ENCODE data around the gene ITSN2.
"Not testable (repeated sequence)": the region's sequence is repeated elsewhere in the genome, so short reads cannot be mapped to it uniquely, and the experiment has no call there.

ITSN2 gene

DNA sequence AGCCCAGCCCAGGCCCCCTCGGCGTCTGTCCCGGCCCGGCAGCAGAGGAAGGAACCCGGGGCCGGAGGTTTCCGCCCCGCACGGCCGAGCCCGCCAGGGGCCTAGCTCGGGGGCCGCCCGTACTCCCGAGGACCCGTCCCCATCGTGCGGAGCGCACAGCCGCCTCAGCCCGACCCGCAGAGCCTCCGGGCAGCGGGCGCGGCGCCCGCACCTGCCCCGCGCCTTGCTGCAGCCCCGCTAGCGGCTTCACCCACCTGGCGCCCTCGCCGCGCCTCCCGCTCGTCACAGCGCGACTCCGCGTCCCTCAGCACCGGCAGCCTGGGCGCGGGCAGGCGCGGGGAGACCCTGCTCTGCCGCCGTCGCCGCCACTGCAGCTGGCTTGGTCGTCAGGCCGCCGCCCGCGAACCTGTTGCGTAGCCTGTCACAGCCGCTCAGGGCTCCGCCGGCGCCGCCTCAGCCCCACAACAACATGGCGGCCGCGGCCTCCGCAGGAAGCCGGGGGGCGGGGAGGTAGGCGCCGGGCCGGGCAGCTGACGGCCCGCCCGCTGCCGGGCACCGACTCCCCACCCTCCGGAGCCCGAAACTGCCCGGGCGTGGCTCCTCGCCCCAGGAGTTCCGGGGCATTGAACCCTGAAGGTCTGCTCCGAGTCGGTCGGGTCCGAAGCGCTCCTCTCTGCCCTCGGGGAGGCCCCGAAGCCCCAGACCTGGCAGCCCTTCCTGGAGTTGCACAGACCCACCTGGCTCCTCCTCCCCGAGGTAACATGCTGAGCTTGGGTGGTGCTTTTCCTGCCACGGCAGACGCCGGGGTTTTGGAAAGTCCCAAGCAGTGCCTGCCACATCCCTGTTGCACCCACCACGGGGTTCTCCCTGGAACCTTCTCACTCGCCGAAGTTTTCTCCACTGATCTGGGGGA lies at the start of gene ITSN2:
Gene ITSN2, minus strand, starts transcription at position 487 of the 913 bp plus-strand sequence. CDS start 32,454 bp downstream, outside the sequence.
- DNase-seq (ENCODE audit: low spot score) = peak; percentile 94

DNA sequence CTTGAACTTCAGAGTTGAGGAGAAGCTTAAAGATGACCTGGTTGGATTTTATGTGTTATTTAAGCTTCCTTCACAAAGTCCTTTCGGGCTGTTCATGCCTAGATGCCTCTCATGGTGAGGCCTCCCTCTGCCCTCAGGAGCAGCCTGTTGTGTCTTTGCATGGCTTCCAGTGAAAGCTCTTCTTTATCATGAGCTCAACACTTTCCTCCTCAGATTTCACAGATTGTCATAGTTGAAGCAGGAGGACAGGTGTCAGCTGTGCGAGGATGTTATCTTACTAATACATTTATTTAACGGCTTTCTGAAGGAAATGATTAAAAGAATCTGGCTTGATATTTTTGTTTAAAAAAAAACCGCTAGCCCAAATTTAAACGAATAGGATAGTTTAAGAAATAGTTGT lies 48.8 kb upstream of the ITSN2 start:
- DNase-seq (ENCODE audit: low spot score) = no peak

DNA sequence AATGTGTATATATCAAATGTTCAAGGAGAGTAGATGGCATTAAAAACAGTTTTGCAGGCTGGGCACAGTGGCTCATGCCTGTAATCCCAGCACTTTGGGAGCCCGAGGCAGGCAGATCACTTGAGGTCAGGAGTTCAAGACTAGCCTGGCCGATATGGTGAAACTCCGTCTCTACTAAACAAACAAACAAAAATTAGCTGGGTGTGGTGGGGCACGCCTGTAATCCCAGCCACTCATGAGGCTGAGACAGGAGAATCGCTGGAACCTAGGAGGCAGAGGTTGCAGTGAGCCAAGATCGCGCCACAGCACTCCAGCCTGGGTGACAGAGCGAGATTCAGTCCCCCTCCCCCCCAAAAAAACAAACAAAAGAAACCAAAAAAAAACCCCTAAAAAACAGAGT lies 48.4 kb upstream of the ITSN2 start:
- not testable (repeated sequence) for DNase-seq (ENCODE audit: low spot score)

DNA sequence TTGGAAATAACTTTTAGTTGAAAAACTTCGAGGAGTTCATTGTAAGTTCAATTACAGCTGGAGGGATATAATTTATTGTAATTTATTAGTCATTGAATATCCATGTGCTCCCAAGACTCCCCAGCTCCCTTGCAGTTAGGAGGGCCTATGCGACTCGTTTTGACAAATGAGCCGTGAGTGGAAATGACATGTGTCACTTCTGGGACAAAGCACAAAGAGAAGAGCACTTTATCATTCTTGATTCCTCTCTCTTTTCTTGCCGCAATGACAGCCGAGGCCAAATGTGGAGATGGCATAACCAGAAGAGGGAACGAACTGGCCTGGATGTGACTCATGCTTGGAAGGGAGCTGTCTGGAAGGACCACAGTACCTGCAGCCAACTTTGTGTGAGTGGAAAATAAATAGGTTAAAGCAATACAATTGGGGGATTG lies 44.2 kb upstream of the ITSN2 start:
- peak; percentile 52 for DNase-seq (ENCODE audit: low spot score)

DNA sequence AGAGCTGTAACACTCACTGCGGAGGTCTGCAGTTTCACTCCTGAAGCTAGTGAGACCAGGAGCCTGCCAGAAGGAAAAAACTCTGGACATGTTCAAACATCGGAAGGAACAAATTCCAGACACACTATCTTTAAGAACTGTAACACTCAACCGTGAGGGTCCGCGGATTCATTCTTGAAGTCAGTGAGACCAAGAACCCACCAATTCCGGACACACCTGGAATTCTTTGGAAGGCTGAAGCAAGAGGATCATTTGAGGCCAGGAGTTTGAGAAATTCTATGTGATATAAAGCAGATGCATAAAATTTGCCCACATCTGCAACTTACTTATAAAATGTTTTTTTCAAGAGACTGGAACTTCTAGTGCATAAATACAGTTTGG lies 43.5 kb upstream of the ITSN2 start:
- DNase-seq (ENCODE audit: low spot score) = no peak

DNA sequence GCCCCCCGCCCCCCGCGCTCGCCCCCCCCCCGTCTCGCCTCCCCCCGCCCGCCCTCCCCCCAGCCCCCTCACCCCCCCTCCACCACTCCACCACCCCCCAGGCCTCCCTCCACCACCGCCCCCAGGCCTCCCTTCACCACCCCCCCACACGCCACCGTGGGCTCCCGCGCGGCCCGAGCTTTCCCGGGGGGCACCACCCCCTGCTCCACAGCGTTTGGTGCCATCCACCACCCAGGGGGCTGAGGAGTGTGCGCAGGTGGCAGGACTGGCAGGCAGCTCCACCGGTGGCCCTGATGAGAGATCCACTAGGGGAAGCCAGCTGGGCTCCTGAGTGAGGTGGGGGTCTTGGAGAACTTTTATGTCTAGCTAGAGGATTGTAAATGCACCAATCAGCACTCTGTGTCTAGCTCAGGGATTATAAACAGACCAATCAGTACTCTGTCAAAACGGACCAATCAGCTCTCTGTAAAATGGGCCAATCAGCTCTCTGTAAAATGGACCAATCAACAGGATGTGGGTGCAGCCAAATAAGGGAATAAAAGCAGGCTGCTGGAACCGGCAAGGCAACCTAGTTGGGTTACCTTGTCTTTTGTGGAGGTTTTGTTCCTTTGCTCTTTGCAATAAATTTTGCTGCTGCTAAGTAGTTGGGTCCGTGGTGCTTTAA lies 43.0 kb upstream of the ITSN2 start:
- no peak for DNase-seq (ENCODE audit: low spot score)

DNA sequence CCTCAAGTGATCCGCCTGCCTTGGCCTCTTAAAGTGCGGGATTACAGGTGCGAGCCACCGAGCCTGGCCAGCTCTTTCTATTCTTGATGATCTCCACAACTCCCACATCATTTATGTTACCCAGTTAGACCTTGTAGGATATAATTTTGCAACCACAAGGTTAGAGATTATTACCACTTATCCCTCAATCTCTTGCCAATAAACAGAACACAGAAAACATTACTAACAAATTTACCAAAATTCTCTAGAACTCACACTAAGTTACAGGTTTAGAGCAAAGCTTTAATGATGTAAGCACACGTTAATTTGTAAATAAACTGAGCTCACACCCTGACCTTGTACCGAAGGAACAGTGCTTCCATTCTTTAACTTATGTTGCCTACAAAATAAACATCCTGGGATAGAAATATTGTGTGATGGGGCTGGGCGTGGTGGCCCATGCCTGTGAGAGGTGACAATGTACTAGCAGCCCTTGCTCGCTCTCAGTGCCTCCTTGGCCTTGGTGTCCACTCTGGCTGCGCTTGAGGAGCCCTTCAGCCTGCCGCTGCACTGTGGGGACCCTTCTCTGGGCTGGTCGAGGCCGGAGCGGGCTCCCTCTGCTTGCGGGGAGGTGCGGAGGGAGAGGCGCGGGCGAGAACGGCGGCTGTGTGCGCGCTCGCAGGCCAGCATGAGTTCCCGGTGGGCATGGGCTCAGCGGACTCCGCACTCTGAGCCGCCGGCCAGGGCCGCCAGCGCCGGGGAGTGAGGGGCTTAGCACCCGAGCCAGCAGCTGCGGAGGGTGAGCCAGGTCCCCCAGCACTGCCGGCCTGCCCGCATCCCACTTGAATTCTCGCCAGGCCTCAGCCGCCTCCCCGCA lies 42.1 kb upstream of the ITSN2 start:
- DNase-seq (ENCODE audit: low spot score) = no peak

DNA sequence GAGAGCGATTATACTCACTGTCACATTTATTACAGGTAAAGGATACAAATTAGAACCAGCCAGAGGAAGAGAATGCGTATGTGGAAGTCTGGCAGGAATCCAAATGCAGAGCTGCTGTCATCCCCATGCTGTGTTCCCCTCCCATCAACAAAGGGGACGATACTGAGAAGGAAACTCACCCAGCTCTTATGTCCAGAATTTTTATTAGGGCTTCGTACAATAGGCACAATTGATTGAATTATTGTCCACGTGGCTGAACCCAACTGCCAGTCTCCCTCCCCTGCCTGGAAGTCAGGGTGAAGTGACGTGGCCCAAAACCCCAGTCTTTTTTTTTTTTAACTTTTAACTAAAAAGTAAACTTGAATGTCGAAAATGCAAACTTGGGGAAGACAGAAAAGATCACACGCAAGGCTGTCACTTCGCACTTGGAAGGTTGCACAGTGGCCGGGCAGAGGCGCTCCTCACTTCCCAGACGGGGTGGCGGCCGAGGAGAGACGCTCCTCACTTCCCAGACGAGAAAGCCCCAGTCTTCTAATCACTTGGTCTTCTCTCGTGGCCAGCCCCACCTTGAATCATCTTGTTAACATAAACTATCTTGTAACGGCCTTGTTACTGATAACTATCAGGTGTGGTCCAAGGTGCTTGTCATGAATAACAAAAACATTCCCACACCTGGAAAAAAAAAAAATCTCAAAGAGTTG lies 40.0 kb upstream of the ITSN2 start:
- no peak for DNase-seq (ENCODE audit: low spot score)

DNA sequence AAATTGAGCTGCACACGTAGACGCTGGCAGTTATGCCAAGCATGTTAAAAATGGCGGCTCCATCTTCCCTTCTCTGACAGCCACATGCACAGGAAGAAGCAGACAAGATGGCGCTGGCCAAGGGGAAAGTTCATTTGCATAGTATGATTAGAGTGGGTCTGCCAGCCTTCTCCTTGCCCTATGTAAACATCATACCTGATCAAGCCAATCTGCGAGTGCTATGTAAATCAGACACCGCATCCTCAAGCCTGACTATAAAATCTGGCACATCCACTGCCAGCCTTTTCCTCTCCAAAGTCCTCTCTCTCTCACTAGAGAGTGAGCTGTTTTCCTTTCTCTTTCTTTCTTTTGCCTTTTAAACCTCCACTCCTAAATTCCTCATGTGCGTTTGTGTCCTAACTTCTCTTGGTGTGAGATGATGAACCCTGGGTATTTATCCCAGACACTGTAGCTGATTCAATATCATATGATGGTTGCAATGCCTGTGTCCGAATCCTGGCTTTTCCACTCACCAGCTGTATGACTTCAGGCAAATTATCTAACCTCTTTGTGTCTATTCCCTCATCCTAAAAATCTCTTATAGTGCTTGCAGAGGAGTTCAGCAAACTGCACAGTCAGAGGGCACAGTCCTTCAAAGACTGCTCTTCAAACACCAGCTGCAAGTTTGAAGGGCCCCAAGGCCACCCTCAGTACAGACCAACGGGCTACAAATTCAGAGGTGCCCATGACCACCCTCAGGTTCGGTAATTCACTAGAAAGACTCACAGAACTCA lies 39.3 kb upstream of the ITSN2 start:
- DNase-seq (ENCODE audit: low spot score) = no peak

DNA sequence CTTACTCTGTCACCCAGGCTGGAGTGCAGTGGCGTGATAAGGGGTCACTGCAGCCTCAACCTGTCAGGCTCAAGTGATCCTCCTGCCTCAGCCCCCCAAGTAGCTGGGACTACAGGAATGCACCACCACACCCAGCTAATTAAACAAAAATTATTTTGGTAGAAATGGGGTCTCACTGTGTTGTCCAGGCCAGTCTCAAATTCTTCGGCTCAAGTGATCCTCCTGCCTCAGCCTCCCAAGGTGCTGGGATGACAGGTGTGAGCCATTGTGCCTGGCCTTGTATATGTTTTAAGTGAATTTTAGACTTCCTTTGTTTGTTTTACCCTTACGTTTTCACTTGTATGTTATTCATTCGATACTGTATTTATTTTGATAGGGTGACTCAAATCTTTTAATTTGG lies 34.7 kb upstream of the ITSN2 start:
- DNase-seq (ENCODE audit: low spot score) = no peak

DNA sequence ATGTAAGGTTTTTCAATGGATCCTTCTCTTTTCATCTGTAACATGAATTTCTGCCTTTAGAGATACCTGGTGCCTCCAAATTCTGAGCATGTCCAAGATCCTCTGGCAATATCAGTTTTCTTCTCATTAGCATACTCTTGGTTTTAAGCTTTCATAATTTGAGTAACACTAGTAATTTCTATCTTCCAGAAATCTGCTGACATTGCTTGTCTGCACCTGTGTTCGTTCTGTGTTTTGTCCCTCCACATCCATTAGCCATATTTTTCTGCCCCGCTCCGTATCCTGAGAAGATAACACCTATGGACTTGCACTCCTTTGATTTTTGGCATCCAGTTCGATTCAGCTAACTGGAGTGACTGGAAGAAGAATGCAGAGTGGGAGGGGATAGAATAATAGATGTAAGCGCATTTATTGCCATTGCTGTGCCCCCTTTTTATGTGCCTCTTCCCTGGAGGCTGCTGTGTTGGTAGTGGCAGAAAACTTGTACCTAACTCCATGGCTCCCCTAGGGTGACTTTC lies 32.3 kb upstream of the ITSN2 start:
- no peak for DNase-seq (ENCODE audit: low spot score)

DNA sequence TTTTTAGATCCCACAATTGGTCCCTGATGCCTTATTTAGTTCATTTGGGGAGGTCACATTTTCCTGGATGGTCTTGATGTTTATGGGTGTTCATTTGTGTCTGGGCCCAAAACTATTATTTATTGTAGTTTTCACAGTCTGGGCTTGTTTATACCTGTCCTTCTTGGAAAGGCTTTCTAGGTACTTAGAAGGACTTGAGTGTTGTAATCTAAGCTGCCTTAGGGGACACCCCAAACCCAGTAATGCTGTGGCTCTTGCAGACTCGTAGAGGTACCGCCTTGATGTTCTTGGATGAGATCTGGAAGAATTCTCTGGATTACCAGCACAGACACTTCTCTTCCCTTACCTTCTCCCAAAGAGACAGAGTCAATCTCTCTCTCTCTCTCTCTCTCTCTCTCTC lies 25.0 kb upstream of the ITSN2 start:
- no peak for DNase-seq (ENCODE audit: low spot score)

DNA sequence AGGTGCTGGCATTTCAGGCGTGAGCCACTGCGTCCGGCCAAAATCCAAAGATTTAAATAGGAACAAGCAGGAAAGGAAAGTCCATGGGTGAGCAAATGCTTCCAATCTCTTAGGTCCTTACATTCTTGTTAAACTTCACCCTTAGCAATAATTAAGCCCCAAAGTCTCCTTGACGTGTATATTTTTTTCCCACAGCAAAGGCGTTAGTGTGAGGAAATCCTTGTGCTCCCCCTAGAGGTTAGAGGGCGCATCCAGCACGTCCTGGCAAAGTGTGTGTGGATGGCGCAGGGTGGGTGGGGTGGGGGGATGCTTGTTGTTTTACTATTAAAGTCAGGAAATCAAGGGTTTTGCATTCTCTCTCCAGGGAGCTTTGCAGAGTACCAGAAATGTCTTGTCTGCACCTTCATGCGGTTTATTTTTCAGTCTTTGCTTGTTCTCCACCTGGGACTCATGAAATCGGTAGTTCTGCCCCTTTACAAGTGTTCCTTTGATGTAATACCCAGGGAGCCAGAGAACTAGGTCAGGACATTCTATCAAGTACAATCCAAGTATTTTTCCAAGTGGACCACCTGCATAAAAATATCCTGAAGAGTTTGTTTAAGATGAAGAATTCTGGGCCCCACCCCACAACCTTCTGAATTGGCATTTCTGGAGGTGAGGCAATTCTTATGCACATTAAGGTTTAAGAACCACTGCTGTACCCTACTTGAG lies 22.2 kb upstream of the ITSN2 start:
- DNase-seq (ENCODE audit: low spot score) = peak; percentile 85

DNA sequence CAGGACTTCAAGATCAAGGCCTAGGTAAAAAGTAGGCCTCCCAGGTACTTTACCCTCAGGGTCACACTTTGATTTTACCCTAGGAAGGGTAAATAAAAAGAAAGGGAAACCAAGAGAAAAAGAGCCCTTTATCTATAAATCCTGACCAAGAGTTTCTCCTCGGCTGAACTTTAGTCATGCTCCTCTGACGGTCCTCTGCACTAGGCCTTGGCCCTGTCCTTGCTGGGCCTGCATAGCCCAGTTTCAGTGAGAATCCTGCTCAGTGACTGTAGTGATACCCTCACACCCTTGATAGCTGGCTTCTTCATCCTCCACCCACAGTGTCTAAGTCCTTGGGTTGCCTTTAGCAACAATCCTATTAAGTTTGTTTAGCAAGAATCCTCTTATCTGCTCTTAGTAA lies 20.5 kb upstream of the ITSN2 start:
- no peak for DNase-seq (ENCODE audit: low spot score)

DNA sequence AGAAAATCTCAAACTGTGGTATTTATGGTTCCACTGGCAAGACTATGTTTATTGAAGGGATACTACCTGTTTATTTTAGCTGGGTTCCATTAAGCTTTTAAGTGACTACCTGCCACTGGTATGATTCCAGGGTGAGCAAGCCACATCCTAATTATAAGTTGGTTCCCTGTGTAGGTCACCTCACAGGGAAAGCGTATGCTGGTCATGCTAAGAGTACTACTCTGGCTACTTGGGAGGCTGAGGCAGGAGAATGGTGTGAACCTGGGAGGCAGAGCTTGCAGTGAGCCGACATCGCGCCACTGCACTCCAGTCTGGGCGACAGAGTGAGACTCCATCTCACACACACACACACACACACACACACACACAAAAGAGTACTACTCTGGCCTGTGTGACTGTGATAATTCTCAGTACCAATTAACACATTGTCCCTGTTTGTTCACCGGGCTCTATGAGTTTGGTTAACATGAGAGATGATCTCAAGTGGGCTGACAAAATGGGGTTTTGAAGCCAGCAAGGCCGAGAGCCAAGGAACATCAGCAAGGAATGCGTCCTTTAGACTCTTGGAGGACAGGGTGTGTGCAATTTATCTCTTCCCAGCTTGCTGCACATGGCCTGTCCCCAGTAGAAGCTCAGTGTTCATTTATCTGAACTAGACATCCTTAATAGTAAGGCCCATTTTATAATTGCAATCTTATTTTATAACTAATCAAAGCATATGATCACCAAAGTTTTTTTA lies 15.2 kb upstream of the ITSN2 start:
- no peak for DNase-seq (ENCODE audit: low spot score)

DNA sequence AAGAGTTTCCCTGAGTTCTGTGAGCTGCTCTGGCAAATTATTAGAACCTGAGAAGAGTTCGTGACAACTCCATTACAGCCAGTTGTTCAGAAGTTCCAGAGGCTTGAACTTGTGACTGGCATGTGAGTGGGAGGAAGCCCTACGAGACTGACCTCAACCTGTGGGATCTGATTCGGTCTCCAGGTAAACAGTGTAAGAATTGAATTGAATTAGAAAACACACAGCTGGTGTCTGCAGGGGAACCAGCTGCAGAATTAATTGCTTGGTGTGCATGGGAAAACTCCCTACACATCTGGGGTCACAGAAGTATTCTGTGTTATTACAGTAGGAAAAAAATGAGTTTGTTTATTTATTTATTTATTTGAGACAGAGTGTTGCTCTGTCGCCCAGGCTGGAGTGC lies 14.0 kb upstream of the ITSN2 start:
- no peak for DNase-seq (ENCODE audit: low spot score)

DNA sequence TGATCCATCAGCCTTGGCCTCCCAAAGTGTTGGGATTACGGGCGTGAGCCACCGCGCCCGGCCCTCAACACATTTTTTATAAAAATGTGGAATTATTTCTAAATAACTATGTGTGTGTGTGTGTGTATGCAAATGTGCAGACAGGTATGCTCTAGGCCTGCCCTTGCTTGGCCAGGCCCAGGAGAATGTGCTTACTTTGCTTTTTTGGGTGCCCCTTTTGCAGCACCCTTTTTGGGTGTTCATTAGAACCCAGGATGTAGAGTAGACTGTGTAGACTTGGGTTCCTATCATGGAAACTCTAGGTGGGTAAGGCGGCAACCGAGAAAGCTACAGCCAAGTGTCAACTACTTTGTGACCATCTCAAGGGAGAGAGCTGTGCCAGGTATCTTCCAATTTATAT lies 11.7 kb upstream of the ITSN2 start:
- DNase-seq (ENCODE audit: low spot score) = no peak

DNA sequence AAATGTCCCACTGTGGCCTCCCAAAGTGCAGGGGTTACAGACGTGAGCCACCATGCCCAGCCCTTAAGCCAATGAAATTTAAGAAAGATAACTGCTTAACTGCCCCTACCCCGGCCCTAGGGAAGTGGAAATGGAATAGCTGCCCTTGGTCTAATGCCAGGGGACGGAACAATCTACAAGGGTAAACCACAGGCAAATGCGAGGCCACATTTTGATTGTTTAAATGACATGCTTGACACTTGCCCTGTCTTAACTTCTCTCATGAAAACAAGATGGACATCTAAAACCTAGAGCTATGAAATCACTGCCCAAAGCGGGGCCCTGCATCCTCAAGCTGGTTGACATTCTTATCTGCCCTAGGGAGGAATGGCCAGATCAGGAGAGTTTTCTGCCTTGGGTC lies 5.5 kb upstream of the ITSN2 start:
- no peak for DNase-seq (ENCODE audit: low spot score)

DNA sequence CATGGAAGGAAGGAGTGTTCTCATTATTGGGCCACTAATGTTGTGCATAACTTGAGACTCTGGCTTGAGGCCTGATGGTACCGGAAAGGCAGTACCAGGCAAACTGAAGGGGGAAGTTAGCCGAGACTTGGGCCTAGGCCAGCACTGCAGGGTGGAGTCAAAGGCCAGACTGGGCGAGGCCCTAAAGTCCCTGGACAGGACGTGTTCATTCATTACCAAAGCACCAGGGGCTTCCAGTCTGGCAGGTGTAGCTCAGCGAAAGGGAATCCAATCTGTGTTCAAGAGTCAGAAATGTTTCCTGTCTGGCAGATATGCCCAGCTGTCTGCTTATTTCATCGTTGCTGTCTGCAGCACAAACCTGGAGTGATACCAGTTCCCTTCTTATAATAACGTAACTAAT lies 4.7 kb upstream of the ITSN2 start:
- no peak for DNase-seq (ENCODE audit: low spot score)

DNA sequence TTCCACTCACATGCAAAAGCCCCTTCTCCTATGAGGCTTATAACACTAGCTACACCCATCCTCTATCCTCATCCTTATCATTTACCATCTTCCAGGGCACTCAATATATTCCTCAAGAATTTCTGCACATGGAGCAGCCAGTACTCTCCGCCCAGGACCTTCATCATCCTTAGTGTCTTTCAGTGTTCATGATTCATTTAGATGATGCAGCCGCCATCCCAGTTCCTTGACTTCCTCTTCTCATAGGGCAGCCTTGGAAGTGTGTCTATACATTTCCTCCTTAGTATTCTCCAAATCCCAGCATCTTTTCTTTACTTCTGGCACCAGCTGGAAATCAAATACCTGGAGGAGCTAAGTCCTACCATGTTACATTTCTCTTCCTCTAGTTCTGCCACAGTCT lies 3.0 kb upstream of the ITSN2 start:
- DNase-seq (ENCODE audit: low spot score) = no peak

All from GM03348 (cell line).